OCI-M2 (cell line): ENCODE results near the gene SERPINA1.

Experiments
- DNase-seq: peaks from one replicate; lab custom pipeline; 2025; ENCODE audit not compliant: unreplicated experiment; lab: John Stamatoyannopoulos, UW

The SERPINA1 gene

GRCh38 chr14:94384342-94384741 is 4.1 kb downstream of the SERPINA1 start:
- no peak for DNase-seq

- no peak for DNase-seq
These were observed 4.6 kb downstream of the SERPINA1 start for GRCh38 chr14:94383777-94384176.

DNA sequence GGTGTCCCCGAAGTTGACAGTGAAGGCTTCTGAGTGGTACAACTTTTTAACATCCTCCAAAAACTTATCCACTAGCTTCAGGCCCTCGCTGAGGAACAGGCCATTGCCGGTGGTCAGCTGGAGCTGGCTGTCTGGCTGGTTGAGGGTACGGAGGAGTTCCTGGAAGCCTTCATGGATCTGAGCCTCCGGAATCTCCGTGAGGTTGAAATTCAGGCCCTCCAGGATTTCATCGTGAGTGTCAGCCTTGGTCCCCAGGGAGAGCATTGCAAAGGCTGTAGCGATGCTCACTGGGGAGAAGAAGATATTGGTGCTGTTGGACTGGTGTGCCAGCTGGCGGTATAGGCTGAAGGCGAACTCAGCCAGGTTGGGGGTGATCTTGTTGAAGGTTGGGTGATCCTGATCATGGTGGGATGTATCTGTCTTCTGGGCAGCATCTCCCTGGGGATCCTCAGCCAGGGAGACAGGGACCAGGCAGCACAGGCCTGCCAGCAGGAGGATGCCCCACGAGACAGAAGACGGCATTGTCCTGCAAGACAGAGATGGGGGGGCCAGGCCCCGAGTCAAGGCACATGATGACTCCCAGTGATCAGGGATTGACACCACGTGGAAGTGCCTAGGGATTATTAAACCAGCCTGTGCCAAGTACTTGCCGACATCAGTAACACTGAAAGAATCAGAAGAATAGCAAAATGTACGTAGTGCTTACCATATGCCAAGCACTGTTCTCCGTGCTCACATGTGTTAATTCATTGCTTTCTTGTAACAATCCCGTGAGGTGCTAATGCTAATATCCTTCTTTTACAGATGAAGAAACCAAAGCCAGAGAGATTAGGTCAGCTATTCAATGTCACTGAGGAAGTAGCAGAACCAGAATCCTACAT is 5.4 kb downstream of the SERPINA1 start:
- no peak for DNase-seq

DNA sequence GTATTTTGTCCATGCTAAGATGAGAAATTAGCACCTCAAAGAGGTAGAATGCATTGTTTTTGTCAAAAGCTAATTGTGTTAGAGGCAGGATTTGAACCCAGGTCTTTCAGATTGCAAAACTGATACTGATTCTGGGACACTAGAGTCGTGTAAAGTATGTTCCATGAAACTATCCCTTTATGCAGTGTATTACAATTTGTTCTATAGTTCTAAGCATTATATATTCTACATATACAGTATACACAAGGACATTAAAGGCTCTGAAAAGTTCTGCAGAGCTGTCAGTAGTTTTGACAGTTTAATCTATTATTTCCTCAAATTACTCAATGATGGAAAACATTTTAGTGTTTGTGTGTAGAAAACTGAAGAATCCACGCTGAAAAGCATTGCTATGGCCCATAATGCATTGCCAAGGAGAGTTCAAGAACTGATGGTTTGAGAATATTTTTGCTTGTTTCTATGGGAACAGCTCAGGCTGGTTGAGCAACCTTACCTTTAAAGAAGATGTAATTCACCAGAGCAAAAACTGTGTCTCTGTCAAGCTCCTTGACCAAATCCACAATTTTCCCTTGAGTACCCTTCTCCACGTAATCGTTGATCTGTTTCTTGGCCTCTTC is 6.2 kb downstream of the SERPINA1 start:
- DNase-seq: no peak

DNA sequence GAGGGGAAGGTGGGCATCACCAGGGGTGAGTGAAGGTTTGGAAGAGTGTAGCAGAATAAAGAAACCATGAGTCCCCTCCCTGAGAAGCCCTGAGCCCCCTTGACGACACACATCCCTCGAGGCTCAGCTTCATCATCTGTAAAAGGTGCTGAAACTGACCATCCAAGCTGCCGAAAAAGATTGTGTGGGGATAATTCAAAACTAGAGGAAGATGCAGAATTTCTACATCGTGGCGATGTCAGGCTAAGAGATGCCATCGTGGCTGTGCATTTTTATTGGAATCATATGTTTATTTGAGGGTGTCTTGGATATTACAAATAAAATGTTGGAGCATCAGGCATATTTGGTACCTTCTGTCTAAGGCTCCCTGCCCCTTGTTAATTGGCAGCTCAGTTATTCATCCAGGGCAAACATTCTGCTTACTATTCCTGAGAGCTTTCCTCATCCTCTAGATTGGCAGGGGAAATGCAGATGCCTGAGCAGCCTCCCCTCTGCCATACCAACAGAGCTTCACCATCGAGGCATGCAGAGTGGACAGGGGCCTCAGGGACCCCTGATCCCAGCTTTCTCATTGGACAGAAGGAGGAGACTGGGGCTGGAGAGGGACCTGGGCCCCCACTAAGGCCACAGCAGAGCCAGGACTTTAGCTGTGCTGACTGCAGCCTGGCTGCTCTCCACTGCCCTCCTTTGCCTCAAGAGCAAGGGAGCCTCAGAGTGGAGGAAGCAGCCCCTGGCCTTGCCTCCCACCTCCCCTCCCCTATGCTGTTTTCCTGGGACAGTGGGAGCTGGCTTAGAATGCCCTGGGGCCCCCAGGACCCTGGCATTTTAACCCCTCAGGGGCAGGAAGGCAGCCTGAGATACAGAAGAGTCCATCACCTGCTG is 7.0 kb downstream of the SERPINA1 start:
- DNase-seq: no peak

GRCh38 chr14:94380225-94381148 is 7.9 kb downstream of the SERPINA1 start:
- DNase-seq: no peak

DNA sequence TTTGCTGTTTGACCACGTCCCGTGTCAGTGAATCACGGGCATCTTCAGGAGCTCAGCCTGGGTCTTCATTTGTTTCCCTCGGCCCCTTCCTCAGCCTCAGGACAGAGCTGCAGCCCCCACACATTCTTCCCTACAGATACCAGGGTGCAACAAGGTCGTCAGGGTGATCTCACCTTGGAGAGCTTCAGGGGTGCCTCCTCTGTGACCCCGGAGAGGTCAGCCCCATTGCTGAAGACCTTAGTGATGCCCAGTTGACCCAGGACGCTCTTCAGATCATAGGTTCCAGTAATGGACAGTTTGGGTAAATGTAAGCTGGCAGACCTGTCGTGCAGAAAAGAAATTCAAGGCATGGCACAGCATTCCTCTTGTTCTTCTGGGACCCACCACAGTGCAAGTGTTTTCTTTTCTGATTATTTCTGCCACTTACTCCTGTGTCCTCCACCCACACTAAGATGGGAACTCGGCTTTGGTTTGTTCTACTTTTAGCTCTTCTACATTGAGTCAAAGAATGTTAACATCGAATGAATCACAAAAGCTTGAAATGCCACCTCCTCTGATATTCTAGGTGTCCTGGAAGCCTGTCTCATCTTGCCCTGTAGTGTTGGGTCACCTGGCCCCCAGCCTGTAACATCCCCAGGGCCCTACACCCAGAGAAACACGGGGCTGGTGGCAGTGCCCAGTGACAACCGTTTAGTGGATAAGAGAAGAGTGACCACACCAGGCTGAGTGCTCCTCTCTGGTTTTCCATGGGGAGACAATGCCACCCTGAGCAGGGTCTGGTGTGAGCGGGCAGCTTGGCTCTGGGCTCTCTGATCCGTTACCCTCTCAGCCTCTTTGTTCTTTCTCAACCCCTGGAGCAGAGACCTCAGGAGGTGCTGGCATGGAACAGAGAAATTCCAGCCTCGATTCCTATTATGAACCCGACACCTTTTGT is 8.8 kb downstream of the SERPINA1 start:
- no peak for DNase-seq

DNA sequence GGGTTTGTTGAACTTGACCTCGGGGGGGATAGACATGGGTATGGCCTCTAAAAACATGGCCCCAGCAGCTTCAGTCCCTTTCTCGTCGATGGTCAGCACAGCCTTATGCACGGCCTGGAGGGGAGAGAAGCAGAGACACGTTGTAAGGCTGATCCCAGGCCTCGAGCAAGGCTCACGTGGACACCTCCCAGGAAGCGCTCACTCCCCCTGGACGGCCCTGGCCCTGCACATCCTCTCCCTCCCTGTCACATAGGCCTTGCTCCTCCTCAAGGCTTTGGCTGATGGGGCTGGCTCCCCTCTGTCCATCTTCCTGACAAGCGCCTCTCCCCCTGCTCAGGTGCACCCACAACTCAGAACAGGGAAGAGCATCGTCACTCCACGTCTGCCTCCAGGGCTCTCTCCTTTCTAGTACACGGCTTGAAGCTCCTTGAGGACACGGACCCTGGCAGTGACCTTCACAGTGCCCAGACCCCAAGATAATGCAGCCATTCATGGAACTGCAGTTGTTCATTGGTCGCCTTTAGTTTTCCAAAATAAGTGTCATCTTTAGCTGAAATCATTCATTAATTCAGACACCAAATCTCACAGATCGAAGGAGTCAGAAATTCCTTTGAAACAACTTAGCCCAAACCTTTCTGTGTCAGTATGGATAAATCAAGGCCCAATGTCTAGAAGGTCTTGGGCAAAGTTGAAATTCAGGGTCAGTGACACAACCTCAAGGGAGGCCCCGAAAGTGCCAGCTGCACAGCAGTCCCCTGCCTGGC is 9.7 kb downstream of the SERPINA1 start:
- no peak for DNase-seq

- DNase-seq: no peak
These were observed 10.4 kb downstream of the SERPINA1 start for GRCh38 chr14:94377866-94378470.

DNA sequence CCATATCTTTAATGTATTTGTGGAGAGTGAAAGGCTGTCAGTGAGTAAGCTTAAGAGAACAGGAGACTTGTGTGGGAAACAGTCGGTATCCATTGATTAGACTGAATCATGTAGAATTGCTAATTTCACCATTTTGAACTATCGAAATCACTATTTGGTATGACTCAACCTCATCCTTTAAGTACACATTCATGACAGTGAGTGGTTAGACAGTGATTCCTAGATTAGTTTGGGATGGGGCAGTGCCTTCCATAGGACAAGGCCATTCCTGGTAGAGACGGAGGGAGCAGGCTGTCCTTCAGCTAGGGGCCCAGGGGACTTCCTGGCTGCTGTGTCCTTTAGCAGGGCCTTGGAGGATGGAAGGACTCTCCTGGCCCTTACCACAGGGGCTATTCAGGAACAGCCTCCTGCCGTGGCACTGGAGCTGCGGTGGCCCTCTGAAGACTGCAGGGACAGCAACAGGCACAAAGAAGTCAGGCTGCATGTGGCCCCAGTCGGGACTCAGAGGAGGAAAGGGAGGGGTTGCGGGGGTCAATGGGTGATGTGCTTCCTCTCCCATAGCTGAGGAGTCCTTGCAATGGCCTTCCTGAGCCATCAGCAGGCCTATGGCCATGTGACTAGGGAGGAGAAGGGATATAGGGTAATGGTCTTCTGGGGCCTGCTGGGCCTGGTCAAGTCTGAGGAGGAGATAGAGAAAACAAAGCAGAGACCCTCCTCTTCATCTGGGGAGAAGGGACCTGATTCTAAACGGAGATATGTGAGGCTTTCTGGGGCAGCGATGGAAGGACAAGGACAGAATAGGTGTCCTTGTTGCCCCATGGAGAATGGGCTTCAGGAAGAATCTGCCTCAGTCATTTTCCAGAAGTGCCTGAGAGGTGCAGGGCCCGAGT is 11.2 kb downstream of the SERPINA1 start:
- DNase-seq: no peak

GRCh38 chr14:94376108-94376975 is 12.1 kb downstream of the SERPINA1 start:
- DNase-seq: no peak

DNA sequence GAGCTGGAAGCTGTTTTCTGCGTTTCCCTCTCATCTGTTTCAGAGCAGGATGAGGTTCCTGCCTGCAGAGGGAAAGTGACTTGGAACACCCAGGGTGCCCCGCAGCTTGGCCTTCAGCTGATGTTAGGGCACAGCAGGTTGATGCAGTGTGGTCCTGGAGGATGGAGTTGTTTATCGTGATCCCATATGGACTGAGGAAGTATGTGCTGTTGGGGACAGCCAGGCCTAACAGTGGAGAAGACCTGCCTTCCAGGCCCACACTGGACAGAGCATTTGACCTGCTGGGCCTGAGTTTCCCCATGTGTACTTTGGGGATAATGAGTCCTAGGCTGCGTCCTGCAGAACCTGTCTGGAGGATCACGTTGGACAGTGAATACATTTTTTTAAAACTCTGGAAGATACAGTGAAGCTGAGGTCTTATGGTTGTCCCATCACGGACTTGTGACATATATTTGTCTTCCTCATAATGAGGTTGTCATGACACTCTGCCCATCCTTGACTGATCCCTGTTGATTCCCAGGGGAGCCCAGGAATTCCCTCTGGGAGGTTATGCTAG is 12.8 kb downstream of the SERPINA1 start:
- DNase-seq: no peak

- DNase-seq: no peak
These were observed 13.6 kb downstream of the SERPINA1 start for GRCh38 chr14:94374749-94375260.

DNA sequence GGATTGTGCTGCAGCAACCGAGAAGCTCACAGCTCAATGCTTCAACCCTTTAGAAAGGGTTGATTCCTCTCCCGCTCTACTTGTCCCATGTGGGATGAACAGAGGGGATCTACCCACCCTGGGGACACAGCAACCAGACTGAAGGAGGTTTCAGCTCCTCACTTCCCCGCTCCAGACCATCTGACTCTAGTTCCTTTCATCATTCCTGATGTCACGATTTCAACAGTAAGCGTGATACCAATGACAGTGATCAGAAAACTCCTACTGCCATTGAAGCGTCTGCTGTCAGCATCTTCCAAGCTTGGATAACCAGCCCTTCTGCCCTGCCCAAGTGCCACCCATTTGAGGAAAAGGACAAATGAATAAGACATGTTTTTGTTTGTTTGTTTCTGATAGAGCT is 14.3 kb downstream of the SERPINA1 start:
- no peak for DNase-seq

DNA sequence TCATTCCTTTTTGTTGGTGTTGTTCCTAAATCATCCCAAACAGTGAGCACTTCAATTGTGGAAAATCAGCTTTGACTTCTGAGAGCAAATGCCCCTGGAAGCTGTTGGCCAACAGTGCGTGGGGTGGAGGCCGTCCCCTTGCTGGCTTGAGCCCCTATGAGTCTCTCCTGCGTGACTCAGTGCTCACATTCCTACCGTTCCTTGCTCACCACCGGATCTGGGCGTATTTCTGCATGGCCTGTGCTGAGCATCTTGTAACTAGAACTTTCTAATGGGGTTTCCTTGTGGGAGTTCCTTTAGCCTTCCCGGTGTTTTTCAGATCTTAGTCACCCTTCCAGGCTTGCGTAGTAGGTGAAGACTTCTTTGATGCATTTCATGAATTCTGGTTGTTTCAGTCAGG is 14.7 kb downstream of the SERPINA1 start:
- DNase-seq: no peak
